Keratinocyte (primary cell): ENCODE measurements around the gene GABRE.

Experiments used
- CTCF ChIP-seq, 3 experiments: IDR thresholded peaks in 1 of 3; conservative IDR thresholded peaks in 1 of 3; optimal IDR thresholded peaks in 1 of 3; 2 replicates in 2 of 3; 3 replicates in 1 of 3; pipeline versions ENCODE3 to v1.5.1; 2011; ENCODE audit warnings: low read length in 3 of 3, mild to moderate bottlenecking in 3 of 3, moderate library complexity in 2 of 3, control low read depth in 1 of 3, inconsistent platforms in 1 of 3; ENCODE audit not compliant: insufficient read depth in 2 of 3; ENCODE audit errors: extremely low read depth in 1 of 3
- EZH2 ChIP-seq: IDR thresholded peaks from one replicate; pipeline ENCODE4 v1.6.1; 2012; ENCODE audit warnings: inconsistent platforms, mild to moderate bottlenecking, low read length, moderate library complexity

DNA sequence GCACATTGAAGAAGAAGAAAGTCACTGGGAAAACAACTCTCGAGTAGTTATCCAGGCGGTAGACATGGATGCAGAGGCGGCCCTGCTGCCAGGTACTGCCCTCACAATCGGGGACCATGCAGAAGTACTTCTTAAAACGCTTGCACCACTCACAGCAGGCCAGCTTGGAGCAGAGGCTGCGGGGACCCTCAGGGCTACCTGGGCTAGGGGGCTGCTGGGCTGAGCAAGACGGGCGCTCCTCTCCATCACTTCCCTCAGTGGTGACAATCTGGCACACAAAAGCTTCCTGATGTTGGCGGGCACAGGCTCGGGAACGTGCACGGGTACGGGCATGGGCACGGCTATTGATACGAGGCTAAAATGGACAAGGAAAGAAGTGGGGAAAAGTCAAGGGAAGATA lies 19.7 kb downstream of the GABRE start:
- TF ChIP-seq EZH2: no peak
- TF ChIP-seq CTCF (optimal IDR thresholded peaks at IDR 0.05 in 1 of 3, IDR thresholded peaks at IDR 0.05 in 1 of 3, conservative IDR thresholded peaks at IDR 0.05 in 1 of 3; ENCODE audit: extremely low read depth in 1 of 3, insufficient read depth in 2 of 3, low read length in 3 of 3): no peak
